Ramos (cell line): ENCODE results near the gene IKBKE.

ENCODE experiments used
- in situ Hi-C: fragments of 300-500 bp; cut with MboI; formaldehyde crosslinking; loops from one replicate; pipeline ENCODE4 v1.14.3; 2022; ENCODE audit warnings: low sequenced_read_pairs; ENCODE audit not compliant: unreplicated experiment

The IKBKE gene

DNA sequence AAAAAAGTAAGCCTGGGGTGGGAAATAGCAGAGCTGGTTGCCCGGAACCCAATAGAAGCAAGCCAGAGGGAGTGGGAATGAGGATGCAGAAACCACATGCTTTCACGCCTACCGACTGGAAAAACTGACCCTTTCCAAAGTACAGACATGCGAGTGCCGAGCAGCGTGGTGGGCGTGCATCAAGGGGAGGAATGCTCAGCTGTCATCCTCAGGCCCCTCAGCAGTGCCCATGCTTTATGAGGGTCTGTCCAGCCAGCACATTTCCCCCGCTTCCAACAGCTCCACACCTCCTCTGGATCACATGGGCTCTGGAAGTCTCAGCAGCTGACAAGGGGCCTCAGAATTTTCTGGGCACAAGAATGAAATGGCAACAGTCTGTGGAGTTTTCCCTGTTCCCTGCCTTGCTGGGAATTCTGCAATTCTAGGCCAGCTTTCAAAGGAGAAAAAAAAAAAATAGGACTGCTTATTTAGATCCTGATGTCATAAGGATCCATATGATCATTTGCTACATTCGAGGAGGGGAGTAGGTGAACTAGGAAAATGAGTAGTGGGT is 19.1 kb upstream of the IKBKE start:
- in situ Hi-C loops: no loop called here

DNA sequence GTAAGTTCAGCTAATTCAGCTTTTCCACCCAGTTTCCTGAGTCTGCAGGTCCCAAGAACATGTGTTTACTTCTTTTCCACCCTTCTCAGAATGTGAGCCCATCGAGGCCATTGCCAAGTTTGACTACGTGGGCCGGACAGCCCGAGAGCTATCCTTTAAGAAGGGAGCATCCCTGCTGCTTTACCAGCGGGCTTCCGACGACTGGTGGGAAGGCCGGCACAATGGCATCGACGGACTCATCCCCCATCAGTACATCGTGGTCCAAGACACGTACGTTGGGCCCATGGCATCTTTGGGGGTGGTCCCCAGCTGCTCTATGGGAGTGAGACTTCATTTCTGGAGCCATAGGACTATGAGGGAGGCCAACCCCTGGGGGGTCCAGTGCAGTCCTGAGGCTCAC is 17.2 kb upstream of the IKBKE start:
- in situ Hi-C loops: no loop called here

DNA sequence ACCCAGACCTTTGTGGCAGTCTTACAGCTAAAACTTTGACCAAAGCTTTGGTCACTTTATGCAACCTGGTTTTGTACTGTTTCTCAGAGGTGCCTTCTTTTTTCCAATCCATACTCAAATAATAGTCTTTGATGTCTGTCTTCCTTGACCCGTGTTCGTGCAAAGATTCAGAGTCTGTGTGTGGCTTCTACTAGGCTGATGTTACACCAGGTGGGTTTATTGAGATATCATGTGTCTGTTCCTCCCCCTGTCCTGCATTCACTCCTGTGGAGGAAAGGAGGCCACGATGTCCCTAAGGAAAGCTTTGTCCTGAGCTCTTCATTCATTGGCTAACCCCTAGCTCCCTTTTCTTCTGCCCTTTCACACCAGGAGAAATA is 15.0 kb upstream of the IKBKE start:
- in situ Hi-C loops: no loop called here

DNA sequence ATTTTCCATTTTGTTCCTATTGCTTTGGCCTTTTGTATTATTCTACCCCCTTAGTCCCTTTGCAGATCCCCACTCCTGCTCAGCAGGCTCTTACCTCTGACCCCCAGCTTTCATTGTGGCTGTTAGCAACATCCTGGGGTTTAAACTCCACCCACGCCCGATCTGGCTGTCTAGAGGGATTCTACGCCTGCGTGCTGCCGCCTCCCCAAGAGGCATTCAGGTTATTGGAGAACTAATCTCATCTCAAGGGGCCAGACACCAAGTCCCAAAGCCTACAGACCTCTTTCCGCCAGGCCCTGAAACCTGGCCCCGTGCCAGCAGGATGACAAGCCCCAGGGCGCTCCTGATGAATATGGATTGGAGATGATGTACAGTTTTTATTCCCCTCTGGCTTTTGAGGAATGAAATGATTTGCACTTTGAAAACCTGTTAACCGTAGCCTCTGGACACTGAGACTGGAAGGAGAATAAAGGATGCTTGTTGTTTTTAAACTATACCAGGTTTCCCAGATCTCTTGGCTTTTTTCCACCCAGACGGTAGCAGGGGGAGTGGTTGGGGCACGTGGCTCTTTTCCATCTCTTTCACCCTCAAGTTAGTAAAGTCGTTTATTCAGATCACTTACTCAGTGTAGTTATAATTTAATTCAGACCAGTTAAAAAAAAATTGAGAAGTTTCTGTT is 14.5 kb upstream of the IKBKE start:
- in situ Hi-C loops: no loop called here

DNA sequence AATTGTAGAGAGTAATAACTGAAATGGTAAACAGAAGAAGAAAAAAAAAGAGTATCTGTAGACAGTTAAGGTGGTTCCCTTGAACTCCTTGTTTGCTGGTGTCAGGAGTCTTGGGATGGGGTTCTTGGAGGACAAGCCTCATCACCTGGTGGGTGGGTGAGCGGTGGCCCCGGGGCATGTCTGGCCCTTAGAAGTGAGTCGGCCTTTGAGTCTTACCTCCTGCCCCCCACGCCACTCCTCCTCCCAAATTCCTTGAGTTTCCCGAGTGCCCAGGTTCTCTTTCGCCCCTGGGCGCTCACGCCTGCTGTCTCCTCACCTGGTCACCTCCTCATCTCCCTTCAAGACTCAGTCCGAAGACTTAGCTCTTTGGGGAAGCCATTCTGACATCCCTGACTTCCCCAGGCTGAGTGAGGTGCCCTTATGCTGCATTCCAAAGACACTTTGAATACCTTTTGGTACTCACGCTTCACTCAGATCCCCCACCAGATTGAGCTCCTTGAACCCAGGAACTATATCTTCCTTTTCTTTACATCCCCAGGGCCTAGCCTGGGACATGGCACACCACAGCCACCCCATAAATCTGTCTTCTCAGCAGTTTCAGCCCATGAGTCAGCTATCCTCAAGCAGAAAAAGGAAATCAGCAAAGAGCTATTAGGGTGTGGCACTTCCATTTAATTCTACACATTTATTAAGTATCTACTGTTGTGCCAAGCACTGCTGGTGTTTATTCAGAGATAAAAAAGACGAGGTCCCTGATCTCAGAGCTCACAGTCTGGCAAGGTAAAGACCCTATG is 13.5 kb upstream of the IKBKE start:
- in situ Hi-C loops: no loop called here

DNA sequence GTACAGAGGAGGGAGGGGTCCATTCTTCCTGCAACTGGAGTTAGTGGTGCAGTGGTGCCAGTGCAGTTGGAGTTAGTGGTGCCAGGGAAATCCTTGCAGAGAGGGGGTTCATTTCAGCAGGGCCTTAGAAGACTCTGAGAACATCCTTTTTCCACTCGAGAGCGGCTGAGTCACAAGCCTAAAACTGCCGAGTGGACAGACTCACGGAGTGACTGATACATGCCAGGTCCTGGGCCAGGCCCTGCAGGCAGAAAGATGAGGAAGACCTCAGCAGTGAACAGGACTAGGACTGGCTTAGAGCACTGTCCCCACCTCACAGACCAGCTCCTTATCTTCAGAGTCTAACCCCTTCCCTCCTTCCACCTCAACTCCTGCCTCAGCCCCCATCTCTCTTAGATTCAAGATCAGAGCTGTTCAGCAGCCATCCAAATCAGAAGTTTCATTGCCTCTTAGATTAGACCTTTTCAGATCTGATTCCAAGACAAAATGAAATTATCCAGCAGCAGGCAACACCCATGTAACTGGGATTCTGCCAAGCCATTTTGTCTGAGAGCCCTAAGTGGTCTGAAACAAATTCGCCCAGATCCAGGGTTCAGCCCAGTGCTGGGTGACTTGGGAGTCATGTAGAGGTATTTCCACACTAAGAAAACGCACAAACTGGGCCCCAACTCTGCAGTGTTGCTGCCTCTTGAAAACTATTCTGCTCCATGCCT is 12.7 kb upstream of the IKBKE start:
- in situ Hi-C loops: no loop called here

DNA sequence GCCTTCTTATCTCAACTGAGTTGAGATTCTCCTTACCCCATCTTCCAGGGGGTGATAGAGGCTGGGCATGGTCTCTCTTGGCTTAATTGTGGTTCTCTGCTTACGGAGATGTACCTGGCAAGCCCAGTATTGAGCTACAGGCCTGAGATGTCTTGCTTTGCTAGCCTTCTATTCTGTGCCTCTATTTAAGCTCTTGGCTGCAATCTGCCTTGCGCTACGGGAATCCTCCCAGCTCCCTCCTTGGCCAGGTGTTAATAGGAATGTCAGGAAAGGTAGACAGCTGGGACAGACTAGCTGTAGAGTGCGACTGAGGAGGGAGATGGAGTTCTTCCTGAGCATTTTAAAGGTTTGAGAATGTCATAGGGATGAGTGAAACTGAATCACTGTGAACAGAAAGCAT is 10.6 kb upstream of the IKBKE start:
- in situ Hi-C loops: no loop called here

DNA sequence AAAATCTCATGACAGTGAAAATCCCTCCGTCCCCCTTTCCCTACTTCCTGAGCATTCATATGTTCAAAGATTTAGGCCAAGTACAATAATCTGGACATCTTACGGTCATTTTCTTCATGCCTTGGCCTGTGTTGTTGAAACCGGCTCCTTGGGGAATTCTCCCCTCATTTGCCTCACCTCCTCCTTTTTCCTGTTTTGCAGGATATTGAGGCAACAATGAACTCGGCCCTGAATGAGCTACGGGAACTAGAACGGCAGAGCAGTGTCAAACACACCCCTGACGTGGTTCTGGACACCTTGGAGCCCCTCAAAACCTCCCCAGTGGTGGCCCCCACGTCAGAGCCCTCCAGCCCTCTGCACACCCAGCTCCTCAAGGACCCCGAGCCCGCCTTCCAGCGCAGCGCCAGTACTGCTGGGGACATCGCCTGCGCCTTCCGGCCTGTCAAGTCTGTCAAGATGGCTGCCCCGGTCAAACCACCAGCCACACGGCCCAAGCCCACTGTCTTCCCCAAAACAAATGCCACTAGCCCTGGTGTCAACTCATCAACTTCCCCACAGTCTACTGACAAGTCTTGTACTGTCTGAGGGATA is 9.3 kb upstream of the IKBKE start:
- in situ Hi-C loops: no loop called here

DNA sequence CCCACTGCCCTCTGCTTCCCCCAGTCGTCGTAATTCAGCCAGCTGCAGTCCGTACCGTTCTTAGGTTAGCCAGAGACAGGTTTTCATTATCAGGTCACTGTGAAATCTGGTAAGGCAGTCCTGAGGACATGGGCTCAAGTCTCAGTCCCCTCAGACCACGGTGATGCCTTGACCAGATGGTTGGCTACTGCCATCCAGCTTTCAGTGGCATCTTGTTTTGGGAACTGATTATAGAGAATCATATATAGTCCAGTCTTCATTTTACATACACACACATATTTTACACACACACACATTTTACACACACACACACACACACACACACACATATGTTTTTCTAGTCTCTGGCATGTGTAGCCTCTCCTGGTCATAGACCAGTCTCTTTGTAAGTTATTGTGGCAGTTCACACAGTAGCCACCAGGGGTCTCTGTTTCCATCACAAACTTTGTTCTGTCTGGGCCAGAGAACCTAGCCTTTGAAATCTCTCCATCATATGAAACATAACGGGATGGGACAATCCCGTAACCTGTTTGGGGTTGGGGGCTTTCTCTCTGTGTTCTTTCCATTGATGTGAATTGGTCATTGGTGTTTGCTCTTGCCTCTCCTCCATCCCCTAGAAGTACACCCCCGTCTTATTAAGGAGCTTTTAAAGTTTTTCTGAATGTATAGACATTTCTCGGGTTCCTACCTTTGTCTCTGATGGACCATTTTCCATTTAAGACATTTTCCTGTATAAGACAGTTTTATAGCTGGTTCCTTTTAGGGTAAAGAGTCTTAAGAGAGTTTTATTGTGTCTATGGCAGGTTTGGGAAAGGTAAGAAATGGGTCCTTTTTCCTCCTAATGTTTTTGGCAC is 8.4 kb upstream of the IKBKE start:
- in situ Hi-C loops: no loop called here

DNA sequence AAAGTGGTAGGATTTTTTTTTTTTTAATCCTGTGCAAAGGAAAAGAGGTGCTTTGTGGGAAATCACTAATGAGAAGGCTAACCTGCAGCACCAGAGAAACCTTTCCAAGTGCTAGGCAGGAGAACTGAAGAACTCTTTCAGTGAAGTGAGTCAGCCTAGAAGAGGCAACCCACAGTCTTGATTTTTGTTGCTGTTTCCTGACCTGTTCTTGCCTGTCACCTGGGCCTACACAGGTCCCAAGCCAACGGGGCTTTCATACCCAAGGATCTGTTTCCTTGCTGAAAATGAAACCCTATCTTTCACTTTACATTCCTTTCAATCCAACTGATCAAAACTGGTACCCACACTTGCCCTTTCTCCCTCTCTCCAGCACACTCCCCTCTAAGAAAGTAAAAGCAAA is 7.1 kb upstream of the IKBKE start:
- in situ Hi-C loops: no loop called here

DNA sequence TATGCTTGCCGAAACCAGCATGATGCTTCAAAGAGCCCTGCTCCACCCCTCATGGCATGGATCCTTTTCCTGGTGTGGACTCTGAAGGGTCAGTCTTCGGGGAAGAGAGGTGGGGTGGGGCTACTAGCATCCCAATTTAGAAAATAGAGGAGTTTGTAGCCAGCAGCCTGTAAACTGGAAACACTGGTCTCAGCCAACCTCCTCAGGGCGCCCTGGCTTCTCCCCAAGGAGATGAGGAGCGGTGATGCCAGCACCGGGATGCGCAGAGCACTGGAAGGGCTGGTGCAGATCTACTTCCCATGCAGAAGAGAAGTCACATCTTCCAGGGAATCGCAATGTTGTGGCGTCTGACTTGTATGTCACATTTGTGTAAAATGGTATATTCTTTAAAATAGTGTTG is 6.4 kb upstream of the IKBKE start:
- in situ Hi-C loops: no loop called here

DNA sequence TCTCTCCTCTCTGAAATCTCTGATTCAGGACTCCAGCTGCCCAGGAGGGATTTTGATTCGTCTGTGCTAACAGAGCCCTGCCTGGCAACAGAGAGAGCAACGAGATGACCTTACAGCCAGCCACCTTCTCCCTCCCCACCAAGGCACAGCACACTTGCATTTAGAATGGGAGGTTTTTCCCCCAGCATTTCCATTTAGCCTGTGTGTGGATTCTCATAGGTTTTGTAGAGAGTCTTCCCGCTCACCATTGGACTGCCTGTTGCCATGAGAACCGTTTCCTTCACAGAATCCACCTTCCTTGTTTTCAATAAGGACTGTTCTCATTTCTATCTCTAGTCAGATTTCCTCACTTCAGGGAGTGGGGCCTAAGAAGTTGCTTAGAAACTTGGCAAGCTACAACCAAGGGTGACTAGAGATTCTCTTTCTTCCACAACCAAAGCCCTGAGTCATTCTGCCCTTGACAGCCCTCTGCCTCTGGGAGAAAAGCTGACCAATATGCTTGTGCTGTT is 5.8 kb upstream of the IKBKE start:
- in situ Hi-C loops: no loop called here

DNA sequence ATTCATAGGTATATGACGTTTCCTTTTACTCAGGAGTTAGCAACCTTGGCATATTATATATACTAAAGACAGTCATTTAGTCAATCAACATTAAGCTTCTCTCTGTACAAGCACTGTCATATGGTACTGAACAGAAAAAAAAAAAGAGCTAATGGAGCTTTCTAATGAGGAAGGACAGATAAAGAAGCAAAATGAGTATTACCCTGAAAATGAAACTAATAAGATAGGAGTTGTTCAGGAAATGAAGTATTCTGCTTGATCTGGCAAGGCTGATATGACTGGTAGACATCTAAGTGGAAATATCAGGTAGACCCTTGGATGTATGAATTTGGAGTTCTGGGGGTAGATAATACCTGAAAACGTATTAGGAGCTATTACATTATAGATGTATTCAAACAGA is 4.3 kb upstream of the IKBKE start:
- in situ Hi-C loops: no loop called here

DNA sequence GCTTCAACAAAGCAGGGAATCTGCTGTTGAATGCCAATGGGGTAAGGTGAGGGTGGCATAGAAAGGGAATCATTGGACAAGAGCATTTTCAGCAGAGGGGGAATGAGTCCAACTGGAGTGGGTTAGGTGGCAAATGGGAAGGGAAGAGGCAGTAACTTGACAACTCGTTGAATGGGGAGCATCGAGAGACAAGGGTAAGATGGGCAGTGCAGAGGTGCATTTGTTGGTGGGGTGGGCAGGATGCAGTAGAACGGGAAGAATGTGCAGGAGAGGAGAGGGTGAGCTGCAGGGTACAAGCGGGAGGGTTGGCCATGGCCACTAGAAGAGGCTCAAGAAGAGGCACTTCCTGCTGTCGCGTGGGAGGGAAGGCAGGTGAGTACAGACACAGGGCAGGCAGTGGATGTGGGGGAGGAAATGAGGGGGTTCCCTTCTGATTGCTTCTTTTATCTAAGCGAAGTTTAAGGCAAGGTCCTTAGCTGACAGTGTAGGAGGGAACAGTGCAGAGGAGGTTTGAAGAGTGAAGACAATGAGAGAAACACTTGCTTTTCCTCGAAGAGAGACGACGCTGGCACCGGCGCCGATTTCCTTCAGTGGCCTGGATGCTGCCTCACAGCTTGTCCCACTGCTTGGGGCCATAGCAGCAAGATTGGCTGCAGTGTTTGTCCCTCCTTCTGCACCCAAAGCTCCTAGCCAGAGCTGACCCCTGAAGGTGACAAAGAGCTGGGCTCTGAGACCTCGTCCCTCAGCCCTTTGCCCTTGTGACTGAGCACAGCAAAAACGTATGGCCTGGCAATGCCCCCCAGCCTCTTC is 3.2 kb upstream of the IKBKE start:
- in situ Hi-C loops: no loop called here

DNA sequence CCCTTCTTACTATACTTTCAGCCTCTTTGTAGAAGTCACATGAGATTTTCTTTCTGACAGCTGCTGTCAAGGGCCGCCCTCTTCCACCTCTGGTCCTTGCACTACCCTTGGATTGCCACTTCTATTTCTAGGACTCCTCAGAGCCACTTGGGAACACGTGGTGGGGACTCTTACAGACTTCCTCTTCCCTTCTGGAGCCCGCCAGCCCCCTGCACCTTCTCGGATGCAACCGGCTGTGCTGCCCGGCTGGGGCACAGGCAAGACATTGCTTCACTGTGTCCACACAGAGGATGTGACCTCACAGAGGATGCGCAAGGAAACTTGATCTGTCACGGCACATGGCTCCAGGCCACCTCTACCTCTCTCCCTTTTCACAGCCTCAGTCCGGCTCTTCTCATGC is 2.4 kb upstream of the IKBKE start:
- in situ Hi-C loops: no loop called here

DNA sequence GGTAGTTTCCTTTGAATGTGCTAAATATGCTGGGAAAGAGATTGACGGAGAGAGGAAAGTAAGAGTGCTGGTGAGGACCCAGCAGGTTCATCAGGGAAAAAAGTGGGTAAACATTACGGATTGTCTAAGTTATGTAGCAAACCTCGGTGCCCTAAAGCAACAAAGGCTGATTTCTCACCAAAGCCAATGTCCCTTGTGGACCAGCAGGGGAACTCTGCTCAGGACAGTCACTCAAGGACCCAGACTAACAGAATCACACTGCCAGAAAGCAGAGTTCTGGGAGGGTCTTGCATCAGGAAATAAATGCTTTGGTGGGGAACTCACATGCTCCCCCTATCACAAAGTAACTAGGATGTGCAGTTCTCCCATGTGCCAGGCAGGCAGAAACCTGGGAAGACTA is 1.7 kb upstream of the IKBKE start:
- in situ Hi-C loops: no loop called here

DNA sequence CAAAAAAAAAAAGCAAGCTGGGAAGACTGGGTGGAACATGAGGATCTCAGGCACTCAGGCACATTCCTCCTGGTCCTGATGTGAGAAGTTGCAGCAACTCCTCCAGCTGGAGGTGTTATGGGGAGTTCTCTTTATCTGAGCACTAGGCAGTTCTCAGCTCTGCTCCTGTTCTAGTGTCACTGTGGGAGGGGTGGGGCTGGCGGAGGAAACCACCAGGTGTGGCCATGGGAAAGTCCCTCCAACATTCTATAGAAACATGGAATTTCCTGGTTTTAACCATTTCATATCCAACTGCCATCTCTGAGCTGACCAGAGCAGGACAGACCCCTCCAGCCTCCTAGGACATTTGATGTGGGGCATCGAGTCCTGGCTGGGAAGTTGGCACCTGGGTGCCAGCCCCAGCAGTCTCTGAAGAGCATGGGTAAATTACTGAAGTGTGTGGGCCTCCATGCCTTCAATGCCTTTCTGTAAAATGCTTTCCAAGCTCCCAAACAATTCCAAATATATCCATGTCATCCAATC is 804 bp upstream of the IKBKE start:
- in situ Hi-C loops: no loop called here

DNA sequence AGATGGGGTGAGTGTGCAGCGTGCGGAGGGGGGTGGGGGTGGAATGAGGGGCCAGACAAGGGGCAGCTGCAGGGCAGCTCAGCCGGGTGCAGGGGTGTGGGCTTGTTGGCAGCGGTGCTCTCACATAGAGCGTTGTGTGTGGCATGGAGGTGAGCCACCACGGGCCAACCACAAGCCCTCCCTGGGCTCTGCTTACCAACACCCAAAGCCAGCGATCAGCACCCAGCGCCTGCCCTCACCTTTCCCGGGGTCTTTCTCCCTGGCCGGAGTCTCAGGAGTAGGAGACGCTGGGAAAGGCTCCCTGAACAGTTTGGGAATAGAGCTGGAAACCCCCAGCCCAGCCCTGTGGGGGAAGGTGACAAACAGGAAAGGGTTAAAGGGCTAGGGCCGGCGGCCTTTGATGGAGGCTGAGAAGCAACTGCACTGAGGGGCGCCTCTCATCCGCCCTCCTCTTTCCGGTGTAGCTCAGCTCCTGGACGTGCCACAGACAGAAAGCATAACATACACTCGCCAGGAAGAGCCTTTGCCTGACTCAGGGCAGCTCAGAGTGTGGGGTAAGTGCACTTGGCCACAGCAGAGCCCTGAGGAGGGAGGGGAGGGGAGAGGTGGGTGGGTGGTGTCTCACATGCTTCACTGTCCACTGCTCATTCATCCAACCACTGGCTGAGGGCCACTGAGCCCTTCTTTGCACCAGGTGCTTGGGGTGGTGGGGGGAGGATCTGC is 577 bp downstream of the IKBKE start:
- in situ Hi-C loops: no loop called here
